ENCODE measurements around the gene LAT.
"Not testable (repeated sequence)": the region's sequence is repeated elsewhere in the genome, so short reads cannot be mapped to it uniquely, and the experiment has no call there.

LAT gene

GRCh38 chr16:28984619-28985135 lies at the start of gene LAT:
Gene LAT, plus strand, starts transcription at chr16:28985052. Its CDS starts 366 bp downstream, at chr16:28985418.
- DNase-seq = peak; percentile 85

- no peak for DNase-seq
Observed at GRCh38 chr16:28935346-28935745, 49.5 kb upstream of the LAT start.

- peak; percentile 89 for DNase-seq
Observed at GRCh38 chr16:28935924-28936783, 48.7 kb upstream of the LAT start.

- no peak for DNase-seq
Observed at GRCh38 chr16:28936784-28937155, 48.1 kb upstream of the LAT start.

- DNase-seq = no peak
Observed at GRCh38 chr16:28937222-28937876, 47.5 kb upstream of the LAT start.

- no peak for DNase-seq
Observed at GRCh38 chr16:28938721-28939120, 46.1 kb upstream of the LAT start.

GRCh38 chr16:28939825-28940224 lies 45.0 kb upstream of the LAT start:
- DNase-seq = not testable (repeated sequence)

- no peak for DNase-seq
Observed at GRCh38 chr16:28943281-28943680, 41.6 kb upstream of the LAT start.

GRCh38 chr16:28946681-28947080 lies 38.2 kb upstream of the LAT start:
- DNase-seq = no peak

GRCh38 chr16:28950648-28951409 lies 34.0 kb upstream of the LAT start, which contains the start of gene NFATC2IP:
Gene NFATC2IP, plus strand, starts transcription at chr16:28950937. Its CDS starts 75 bp downstream, at chr16:28951012.
- DNase-seq = peak; percentile 100

- no peak for DNase-seq
Observed at GRCh38 chr16:28951410-28951943, 33.4 kb upstream of the LAT start.

- DNase-seq = no peak
Observed at GRCh38 chr16:28958216-28958615, 26.6 kb upstream of the LAT start.

- no peak for DNase-seq
Observed at GRCh38 chr16:28958836-28959235, 26.0 kb upstream of the LAT start.

- no peak for DNase-seq
Observed at GRCh38 chr16:28964072-28964471, 20.8 kb upstream of the LAT start.

- DNase-seq = no peak
Observed at GRCh38 chr16:28964496-28964895, 20.4 kb upstream of the LAT start.

- DNase-seq = no peak
Observed at GRCh38 chr16:28967156-28967555, 17.7 kb upstream of the LAT start.

- not testable (repeated sequence) for DNase-seq
Observed at GRCh38 chr16:28969696-28970095, 15.2 kb upstream of the LAT start.

GRCh38 chr16:28974007-28974436 lies 10.8 kb upstream of the LAT start:
- DNase-seq = peak; percentile 56

GRCh38 chr16:28974437-28975157 lies 10.3 kb upstream of the LAT start, which contains the start of gene SPNS1:
Gene SPNS1, plus strand, starts transcription at chr16:28974778. Its CDS starts 374 bp downstream, at chr16:28975152.
- peak; percentile 97 for DNase-seq

GRCh38 chr16:28975158-28975599 lies 9.7 kb upstream of the LAT start:
- no peak for DNase-seq

- DNase-seq = no peak
Observed at GRCh38 chr16:28977703-28978662, 6.9 kb upstream of the LAT start.

Data from stimulated activated CD4-positive, alpha-beta T cell treated with anti-CD3 and anti-CD28 coated beads, Interleukin-15, amount 100 ng/mL, for 24 hours (primary cell).